Measurements from ENCODE around the gene GPR62.

The GPR62 gene

DNA sequence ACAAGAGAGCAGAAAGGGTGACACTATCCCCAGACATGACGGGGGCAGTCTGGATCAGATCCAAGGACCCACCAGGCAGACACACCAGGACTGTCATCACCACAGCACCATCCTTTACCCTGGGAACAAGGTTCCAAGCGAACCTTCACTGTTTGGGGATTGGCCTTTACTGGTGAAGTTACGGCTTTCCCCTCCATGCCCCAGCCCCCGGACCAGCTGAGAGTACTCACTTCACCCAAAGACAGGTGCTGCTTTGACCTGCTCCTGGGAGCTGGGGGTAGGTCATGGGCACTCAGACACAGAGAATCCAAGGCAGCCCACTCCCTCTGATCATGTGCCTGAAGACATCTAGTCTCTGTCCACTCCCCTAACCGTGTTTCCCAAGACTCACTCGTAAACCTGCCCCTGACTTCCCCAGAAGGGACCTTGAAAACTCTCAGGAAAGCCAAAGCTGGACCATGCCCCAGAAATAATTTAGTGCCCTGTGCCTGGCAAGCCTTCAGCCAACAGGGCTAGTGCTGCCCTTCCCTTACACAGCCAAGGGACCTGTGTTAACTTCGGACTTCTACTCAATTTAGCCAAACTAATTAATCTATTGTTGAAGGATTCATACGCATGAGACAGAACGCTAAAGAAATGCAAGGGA is 16.3 kb upstream of the GPR62 start:
- DNase-seq: no peak

DNA sequence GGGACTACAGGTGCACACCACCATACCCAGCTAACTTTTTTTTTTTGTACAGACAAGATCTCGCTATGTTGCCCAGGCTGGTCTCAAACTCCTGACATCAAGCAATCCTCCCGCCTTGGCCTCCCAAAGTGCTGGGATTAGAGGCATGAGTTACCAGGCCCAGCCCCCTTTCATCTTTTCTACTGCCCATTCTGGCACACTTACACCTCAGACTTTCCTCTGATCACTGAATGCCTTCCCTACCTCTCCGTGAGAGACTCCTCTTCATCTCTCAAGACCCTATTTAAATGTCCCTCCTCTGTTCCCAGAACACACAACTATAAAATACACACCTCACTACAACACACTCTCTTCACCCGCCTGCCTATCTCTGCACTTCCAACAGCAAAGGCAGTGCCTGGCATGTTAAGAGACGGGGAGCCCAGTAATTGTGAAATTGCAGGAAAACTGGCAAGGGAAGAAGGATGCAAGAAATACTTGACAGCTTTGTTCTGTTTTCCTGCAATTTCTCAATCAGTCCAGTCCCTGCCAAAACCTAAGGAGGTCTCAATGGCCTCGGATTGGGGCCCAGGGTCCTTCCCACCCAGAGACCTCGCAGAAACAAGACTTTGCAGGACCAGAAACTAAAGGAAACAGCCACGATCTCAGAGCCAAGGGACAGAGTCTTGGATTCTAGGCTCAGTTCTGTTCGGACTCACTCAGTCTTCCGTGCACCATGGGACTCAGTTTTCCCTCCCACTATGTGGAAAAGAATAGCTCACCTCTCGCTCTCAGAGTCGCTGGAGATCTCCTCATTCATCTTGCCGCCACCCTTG is 14.3 kb upstream of the GPR62 start:
- DNase-seq: no peak

DNA sequence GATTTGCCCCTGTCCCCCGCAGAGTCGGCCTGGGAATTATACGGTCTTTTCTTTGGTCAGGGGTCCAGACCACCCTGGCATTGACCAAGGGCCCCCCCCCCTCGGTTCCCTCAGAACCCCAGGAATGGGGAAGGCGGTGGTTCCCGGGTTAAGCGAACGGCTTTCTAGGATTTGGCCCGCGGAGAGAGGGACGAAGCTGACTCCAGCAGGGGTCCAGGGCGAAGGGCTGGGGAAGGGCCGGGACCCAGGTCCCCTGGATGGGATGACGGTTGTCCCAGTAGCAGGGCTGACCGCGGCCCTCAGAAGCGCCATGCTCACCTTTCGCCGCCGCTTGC is 13.8 kb upstream of the GPR62 start:
- no peak for DNase-seq

DNA sequence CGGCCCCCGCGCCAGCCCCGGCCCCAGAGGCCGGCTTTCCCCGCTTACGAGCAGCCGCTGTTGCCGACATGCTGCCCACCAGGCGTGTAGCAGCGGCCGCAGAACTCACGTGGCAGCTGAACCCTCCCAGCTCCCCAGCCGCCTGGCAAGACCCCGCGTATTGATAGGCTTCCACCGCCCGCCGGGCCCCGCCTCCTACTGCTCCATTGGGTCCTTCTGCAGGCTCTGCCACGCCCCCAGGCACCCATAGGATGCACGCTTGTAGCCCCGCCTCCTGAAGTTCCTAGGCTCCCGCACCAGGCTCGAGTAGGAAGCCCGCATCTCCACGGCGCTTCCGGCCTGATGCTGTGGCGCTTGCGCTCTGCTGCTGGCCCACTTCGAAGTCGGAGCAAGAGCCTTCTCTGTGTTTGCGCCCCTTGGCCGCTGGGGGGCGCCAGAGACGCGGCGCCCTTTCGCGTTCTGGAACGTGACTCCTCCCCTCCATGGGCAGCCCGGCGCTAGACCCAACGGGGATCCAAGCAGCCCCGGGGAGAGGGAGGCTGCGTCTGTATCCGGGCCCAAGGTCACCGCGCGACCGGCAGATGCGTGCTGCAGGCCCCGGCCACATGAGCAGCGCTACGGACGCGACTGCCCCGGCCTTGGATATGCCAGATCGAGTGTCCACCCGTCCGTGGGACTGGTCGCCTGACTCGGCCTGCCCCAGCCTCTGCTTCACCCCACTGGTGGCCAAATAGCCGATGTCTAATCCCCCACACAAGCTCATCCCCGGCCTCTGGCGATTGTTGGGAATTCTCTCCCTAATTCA is 13.2 kb upstream of the GPR62 start, which contains the start of the genes PARP3 and RRP9:
TSS of gene PARP3 (plus strand) at position 566 of the 805 bp plus-strand sequence. CDS start 993 bp downstream, outside the sequence.
TSS of gene RRP9 (minus strand) at position 107 of the 805 bp plus-strand sequence. CDS start at position 70, 37 bp downstream.
- DNase-seq: peak; percentile 92

DNA sequence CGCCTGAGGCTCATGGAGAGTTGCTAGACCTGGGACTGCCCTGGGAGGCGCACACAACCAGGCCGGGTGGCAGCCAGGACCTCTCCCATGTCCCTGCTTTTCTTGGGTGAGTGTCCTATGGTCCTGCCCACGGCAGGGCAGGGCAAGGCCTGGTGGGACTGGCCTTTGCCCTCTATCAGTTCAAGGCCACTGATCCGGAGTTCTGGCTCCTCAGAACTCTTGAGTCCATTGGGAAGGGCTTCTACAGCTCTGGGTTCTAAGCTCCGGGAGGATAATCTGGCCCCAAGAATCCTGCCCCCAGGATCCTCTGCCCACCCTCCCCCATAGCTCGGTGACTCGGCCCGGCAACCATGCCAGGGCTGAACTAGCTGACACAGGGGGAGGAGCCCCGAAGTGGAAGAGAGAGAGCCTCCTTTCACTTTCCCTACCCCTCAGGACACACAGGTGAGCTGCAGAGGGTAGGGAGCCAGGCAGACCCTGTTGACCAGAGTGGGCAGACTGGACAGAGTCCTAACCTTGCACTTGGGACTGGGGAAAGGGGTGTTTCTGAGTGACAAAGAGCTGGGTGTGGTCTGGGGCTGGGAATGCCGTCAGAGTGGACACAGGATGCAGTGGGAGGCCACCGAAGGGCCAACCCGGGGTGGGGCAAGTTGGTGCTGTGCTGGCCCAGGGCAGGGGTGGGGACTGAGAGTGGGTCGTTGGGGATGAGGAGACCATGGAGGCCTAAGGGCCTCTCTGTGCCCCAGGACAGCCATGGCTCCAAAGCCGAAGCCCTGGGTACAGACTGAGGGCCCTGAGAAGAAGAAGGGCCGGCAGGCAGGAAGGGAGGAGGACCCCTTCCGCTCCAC is 12.4 kb upstream of the GPR62 start:
- no peak for DNase-seq

DNA sequence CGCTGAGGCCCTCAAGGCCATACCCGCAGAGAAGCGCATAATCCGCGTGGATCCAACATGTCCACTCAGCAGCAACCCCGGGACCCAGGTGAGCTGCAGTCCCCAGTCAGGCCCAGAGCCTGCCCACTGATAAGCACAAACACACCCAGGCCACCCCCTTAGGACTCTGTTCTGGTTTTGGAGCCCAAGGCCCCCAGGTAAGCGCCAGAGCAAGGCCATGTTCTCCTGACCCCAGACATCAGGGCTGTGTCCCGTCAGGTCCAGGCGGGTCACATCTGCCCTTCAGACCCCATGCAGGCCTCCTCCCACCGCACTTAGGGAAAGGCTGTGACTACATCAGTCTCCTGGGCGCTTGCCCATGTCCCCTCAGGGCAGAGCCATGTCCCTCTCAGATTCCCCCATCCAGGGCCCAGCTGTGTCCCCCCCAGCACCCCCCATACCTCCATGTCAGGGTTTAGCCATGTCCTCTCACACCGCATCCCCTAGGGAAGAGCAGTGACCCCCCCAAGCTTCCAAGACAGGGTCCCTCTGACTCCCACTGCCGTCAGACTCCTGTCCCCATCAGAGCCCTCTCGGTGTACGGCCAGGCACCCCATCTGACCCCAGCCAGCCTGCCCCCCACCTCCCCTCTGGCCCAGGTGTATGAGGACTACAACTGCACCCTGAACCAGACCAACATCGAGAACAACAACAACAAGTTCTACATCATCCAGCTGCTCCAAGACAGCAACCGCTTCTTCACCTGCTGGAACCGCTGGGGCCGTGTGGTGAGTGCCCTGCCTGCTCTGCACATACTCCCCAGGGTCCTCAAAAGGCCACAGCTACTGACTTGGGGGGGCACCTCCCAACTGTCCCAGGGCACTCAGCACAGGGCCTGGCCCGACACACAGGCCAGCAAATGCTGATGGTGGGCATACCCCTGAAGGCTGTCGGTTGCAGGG is 11.5 kb upstream of the GPR62 start:
- no peak for DNase-seq

DNA sequence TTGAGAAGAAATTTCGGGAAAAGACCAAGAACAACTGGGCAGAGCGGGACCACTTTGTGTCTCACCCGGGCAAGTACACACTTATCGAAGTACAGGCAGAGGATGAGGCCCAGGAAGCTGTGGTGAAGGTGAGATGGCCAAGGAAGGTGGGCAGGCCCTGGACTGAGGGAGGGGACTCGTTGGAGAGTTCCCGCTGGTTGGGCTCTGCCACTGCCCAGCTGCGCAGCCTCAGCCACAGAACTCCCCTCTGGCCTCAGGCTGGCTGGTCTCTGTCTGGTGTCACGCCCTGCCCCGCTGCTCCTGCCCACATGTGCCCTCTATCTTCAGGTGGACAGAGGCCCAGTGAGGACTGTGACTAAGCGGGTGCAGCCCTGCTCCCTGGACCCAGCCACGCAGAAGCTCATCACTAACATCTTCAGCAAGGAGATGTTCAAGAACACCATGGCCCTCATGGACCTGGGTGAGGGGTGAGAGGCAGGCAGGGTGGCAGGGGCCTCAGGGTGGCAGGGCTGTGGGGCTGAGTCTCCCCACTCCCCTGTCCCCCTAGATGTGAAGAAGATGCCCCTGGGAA is 10.6 kb upstream of the GPR62 start:
- DNase-seq: no peak

DNA sequence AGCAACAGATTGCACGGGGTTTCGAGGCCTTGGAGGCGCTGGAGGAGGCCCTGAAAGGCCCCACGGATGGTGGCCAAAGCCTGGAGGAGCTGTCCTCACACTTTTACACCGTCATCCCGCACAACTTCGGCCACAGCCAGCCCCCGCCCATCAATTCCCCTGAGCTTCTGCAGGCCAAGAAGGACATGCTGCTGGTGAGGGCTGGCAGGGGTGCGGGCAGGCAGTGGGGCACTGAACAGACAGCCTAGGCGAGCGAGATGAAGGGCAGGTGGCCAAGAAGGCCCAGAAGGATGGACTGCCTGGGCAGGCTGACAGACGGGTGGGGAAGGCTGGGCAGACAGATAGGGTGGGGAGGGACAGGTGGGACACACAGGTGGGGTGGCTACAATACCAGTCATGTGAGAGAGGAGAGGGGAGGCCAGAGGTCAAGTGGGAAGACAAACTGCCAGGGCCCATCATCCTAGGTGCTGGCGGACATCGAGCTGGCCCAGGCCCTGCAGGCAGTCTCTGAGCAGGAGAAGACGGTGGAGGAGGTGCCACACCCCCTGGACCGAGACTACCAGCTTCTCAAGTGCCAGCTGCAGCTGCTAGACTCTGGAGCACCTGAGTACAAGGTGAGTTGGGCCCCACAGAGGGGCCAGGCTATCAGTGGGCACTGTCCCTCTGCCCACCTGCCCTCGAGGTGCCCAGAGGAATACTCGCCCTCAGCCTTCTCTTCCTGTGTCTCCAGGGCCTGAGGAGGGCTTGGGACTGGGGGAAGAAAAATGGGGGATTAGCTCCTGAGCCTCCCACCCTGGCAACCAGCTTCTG is 9.9 kb upstream of the GPR62 start:
- DNase-seq: no peak

DNA sequence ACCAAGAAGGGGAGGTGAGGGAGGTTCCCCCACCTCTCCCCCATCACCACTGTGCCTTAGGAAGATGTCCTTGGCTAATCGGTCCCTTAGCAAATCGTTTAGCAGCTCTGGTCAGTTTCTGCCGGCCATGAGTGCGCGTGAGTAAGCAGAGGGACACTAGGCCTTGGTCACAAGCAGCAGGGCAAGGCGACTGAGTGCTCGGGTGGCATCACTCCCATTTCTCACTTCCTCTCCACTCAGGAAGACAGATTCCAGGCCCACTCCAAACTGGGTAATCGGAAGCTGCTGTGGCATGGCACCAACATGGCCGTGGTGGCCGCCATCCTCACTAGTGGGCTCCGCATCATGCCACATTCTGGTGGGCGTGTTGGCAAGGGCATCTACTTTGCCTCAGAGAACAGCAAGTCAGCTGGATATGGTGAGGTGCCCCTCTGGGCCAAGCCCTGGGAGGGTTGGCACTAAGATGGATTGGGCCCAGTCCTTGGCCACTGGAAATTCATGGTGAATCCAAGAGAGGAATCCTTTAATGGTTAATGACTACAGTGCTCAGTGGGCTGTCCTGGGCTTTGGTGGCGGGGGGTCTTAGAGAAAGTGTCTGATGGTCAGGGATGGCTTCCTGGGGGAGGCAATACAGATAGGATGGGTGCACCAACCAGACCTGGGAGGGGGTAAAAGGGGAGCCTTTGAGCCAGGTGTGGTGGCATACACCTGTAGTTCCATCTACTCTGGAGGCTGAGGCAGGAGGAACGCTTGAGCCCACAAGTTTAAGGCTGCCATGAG is 9.1 kb upstream of the GPR62 start:
- no peak for DNase-seq

DNA sequence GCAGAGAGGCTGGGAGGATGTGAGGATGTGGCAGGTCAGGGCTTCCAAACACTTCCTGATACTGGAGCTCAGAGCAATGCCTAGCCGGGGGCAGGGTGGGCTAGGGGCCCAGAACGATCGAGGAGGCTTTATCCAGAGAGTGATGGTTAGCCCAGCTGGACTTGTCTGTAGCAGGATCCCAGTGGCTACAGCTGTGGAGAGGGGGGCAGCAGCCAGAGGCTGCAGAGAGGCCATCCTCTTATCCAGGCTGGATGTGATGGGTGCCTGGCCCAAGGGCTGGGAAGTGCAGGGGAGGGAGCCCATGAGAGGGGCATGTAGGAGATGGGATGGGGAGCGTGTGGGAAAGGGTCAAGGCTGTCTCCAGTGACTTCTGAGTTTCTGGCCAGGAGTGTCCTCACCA is 8.4 kb upstream of the GPR62 start:
- no peak for DNase-seq

DNA sequence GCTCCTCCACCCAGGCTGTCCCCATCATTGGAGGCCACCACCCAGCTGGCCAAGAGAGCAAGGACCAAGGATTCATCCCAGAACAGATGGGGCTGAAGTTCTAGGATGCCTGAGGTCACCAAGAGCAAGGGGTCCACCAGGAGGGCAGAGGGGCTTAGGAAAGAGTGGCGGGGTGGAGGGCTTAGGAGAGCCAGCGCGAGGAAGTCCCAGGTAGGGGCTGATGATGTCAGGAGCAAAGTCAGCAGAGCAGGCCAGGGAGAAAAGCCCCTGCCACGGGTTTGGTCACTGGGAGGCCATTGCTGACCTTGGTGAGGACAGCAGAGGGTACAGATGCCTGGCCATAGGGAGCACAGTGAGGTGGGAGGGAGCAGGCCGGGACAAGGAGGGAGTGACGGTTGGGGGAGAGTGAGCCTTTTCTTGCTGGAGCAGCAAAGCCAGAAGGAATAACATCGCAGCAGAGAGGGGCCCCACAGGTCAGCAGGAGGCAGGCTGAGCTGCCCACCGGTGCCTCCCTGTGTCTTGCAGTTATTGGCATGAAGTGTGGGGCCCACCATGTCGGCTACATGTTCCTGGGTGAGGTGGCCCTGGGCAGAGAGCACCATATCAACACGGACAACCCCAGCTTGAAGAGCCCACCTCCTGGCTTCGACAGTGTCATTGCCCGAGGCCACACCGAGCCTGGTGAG is 7.8 kb upstream of the GPR62 start:
- DNase-seq: no peak

DNA sequence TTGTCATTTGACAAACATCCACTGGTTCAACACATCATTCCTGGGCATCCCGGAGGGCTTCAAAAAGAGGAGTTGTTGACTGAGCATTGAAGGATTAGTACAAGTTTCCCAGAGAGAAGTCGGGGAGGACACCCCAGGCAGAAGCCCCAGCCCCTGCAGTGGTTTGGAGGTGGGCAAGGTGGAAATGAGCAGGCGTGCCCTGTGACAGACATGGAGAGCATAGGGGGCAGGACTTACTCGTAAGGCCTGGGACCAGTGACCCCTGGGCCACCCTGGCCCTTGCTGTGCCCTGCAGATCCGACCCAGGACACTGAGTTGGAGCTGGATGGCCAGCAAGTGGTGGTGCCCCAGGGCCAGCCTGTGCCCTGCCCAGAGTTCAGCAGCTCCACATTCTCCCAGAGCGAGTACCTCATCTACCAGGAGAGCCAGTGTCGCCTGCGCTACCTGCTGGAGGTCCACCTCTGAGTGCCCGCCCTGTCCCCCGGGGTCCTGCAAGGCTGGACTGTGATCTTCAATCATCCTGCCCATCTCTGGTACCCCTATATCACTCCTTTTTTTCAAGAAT is 7.1 kb upstream of the GPR62 start:
- DNase-seq: no peak

DNA sequence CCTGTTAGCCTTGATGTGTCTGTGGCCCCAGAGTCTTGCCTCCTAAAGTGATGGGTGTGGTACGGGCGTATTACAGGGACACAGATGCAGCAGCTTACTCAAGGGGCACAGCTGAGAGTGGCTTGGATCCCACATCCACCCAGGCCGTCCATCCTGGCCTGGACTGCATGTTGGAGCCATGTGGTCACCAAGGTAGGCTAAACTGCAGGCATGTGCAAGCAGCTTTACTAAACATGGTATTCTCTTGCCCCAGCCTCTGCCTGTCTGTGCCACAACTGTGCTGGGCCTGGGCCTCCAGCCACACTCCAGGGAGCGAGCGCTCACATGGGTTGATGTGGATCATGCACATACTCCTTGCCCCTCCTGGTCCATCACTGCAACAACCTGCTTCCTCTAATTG is 6.1 kb upstream of the GPR62 start:
- DNase-seq: no peak

DNA sequence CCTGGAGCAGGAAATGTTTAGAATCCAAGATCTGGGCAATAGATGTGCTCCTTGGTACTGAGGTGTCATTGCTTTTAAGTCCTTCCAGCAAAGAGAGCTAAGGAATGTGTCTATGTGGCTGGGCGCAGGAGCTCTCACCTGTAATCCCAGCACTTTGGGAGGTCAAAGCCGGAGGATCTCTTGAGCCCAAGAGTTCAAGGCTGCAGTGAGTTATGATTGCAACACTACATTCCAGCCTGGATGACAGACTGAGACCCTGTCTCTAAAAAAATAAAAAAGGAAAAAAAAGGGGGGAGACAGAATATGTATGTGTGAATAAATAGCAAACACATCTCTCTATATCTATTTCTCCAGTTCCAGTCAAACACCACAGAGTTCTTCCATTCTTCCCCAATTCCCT is 4.3 kb upstream of the GPR62 start:
- DNase-seq: no peak

DNA sequence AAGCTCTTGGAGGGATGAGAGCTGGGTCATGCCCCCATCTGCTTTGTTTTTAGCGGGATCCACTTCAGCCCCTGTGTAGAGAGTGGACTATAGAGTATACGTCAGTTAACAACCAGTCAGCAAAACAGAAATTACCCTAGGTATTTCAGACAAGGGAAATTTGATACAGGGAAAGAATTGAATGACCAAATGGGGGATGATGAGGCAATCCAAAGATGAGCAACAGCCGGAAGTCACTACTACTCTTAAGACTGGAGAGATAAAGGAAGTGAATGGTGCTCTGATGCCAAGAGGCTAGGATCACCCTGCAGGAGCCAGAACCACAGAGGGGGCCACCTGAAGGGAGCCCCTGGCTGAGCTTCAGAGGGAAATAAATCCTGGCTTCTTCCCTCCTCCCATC is 1.7 kb upstream of the GPR62 start:
- DNase-seq: no peak

DNA sequence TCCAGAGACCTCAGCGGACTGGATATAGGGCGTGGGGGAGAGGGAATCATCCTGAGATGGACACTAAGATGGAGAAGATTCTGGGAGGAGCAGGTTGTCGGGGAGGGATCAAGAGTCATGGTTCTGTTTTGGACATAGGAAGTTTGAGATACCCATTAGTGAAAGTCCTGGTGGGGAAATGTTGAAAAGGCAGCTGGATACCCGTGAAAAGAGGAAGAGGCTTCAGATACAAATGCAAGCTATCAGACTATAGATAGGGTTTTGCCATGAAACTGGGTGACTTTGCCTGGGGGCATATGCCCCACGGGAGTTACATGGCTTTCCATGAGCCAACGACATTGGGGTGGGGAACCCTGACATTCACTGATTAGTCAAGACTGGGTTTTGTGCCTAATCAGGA is 1.1 kb upstream of the GPR62 start:
- DNase-seq: no peak

DNA sequence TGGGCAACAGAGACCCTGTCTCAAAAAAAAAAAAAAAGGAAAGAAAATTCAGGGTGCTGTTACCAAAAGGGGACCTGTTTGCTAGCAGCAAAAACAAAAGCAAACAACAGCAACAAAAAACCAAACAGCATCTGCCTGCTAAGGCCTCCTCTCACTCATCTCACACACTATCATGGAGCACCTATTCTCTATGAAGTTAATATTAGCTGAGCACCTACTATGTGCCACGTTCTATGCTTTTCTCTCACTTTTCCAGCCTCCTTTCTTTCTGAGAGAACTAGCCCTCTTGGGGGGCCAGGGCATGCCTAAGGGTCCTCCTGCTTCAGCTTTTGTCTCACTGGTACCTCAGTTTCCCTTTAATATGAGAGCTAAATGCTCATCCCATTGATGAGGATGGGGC is 468 bp upstream of the GPR62 start:
- no peak for DNase-seq
